AG04450 (cell line): ENCODE measurements around the gene BAZ1A. TPM values are rescaled to one million over a fixed set of nuclear protein-coding genes. Genes with fewer than 3 reads are reported as not detected.

Source experiments
- CTCF ChIA-PET: fragments of 300-600, 350-600 bp; formaldehyde crosslinking; extraction: SDS; loops from one replicate; lab custom pipeline; 2022; ENCODE audit warnings: antibody characterized with exemption, inconsistent platforms; lab: Charles Lee
- POLR2A ChIA-PET: fragments of 350-600 bp; formaldehyde crosslinking; extraction: SDS; loops from one replicate; lab custom pipeline; 2021; ENCODE audit warnings: antibody characterized with exemption, inconsistent platforms; lab: Yijun Ruan, JAX
- DNase-seq: peaks from one replicate; pipeline ENCODE4 v3.0.0-alpha.2; 2011; ENCODE audit warnings: low read depth, low spot score
- H3K27ac ChIP-seq: one replicate; pipeline ENCODE4 v1.5.1; 2012; ENCODE audit warnings: low read depth, low read length, control low read depth
- H3K27me3 ChIP-seq: one replicate; pipeline ENCODE4 v1.6.0; 2012; ENCODE audit warnings: low read length; ENCODE audit not compliant: control insufficient read depth, insufficient read depth
- H3K4me3 ChIP-seq: 2 replicates; pipeline ENCODE4 v1.5.1; 2011; ENCODE audit warnings: mild to moderate bottlenecking, low read depth, low read length, control low read depth
- H3K9me3 ChIP-seq: 2 replicates; pipeline ENCODE4 v1.5.1; 2012; ENCODE audit warnings: low read length; ENCODE audit not compliant: control insufficient read depth, insufficient read depth
- CTCF ChIP-seq: IDR thresholded peaks from 2 replicates; pipeline ENCODE4 v1.5.1; 2011; ENCODE audit warnings: low read depth, low read length, control low read depth, inconsistent platforms
- polyA plus RNA-seq: library from polyadenylated mRNA; depleted of rRNA; stranded (reverse); fragments of >200 nt; gene quantifications from 2 replicates; pipeline ENCODE4 v1.2.3, GENCODE V29; 2011

BAZ1A gene
- polyA plus RNA-seq, 1 experiment: 31.5 TPM

- Histone ChIP-seq H3K27ac (no peak overlapping the region), H3K4me3 (peak overlapping the region; percentile 75), H3K9me3 (no peaks in the 10 kb centered on the region), H3K27me3 (no peaks in the 10 kb centered on the region)
- ChIA-PET CTCF (interaction anchor here (0.8 to 1.1 kb wide), 3 partner anchors 9 to 19 kb away, joined by 3 to 5 read pairs (median 3); no protein-coding TSS in a partner anchor), POLR2A (interaction anchor here (1.8 to 2.6 kb wide), 2 partner anchors 10 to 15 kb away, joined by 10 to 29 read pairs; no protein-coding TSS in a partner anchor)
- no peak for DNase-seq
- TF ChIP-seq CTCF: no peak
Observed at GRCh38 chr14:34715127-34715863, 159.9 kb downstream of the BAZ1A start.

- no peak for DNase-seq
- POLR2A ChIA-PET: interaction anchor here (1.8 to 2.6 kb wide), 2 partner anchors 9 to 14 kb away, joined by 10 to 29 read pairs; no protein-coding TSS in a partner anchor
- Histone ChIP-seq H3K4me3 (peak within 1 kb of the TSS; percentile 75), H3K27ac (peak within 1 kb of the TSS; percentile 94), H3K27me3 (no peaks in the 10 kb centered on the region), H3K9me3 (no peaks in the 10 kb centered on the region)
- CTCF ChIA-PET: interaction anchor here (3.1 kb wide), 1 partner anchor 9 kb away, joined by 21 read pairs; no protein-coding TSS in a partner anchor
- no peak for TF ChIP-seq CTCF
Observed at GRCh38 chr14:34714320-34715126, 160.6 kb downstream of the BAZ1A start, which contains the start of gene CFL2. TSS of gene CFL2 (minus strand) at chr14:34714593. CDS start at chr14:34714540, 53 bp downstream.

- Histone ChIP-seq H3K27ac (peak overlapping the region; percentile 94), H3K9me3 (no peaks in the 10 kb centered on the region), H3K27me3 (no peaks in the 10 kb centered on the region), H3K4me3 (peak overlapping the region; percentile 75)
- TF ChIP-seq CTCF: no peak
- ChIA-PET CTCF (interaction anchor here (3.1 kb wide), 1 partner anchor 9 kb away, joined by 21 read pairs; no protein-coding TSS in a partner anchor), POLR2A (interaction anchor here (1.8 to 2.6 kb wide), 2 partner anchors 9 to 14 kb away, joined by 10 to 29 read pairs; no protein-coding TSS in a partner anchor)
- no peak for DNase-seq
Observed at GRCh38 chr14:34713681-34714319, 161.4 kb downstream of the BAZ1A start.

- TF ChIP-seq CTCF: no peak
- DNase-seq: no peak
- no peaks in the 10 kb centered on the region for H3K27me3 ChIP-seq
- CTCF ChIA-PET: interaction anchor here (3.1 kb wide), 1 partner anchor 10 kb away, joined by 21 read pairs; no protein-coding TSS in a partner anchor
- H3K9me3 ChIP-seq: no peaks in the 10 kb centered on the region
- H3K27ac ChIP-seq: peak overlapping the region; percentile 94
- peak overlapping the region; percentile 75 for H3K4me3 ChIP-seq
- POLR2A ChIA-PET: interaction anchor here (1.8 to 2.6 kb wide), 2 partner anchors 8 to 13 kb away, joined by 10 to 29 read pairs; no protein-coding TSS in a partner anchor
Observed at GRCh38 chr14:34713122-34713680, 162.0 kb downstream of the BAZ1A start.
